Activated CD8-positive, alpha-beta memory T cell treated with anti-CD3 and anti-CD28 coated beads for 24 hours (primary cell): ENCODE measurements around the gene SLK.
A peak's percentile ranks its signal among the peaks of the same experiment; 100 is the strongest.

Source experiments
- DNase-seq: peaks from one replicate; pipeline ENCODE4 v3.0.0-alpha.2; 2020

Gene SLK

DNA sequence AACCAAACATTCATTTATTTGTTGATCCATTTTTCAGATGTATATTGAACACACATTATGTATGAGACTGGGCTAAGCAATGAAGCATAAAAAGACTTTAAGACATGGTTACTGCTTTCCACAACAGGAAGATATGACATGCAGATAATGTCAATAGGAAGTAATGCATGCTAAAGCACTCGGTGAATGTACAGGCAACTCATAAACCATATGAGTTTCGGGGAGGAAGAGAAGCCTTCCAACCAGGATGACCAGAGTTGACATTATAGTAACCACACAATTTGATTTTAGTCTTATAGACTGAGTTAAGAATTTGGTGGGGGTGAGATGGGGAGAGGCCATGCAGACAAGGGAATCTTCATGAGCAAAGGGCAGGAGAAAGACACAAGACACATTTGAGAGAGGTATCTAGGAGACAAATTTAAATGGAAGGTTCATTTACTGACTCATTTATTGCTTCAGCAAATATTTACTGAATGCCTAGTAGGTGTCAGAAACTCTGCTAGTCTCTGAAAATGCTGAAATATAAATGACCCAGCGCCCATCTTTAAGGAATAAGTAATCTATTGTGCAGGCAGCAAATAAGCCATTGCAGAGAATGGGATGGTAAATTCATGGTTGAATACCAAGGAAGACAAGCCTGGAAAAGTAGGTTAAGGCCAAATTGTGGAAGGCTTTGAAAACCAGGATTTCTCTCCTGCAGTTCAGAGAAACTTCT is 19.0 kb upstream of the SLK start:
- no peak for DNase-seq

DNA sequence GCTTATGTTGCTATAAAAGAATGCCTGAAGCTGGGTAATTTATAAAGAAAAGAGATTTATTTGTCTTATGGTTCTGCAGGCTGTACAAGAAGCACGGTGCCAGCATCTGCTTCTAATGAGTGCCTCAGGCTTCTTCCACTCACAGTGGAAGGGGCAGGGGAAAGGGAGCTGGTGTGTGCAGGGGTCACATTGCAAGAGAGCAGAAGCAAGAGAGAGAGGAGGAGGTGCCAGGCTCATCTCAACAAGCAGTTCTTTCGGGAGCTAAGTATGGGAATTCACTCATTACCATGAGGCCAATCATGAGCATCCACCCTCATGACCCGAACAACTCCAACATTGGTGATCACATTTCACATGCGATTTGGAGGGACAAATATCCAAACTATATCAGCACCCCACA is 17.2 kb upstream of the SLK start:
- DNase-seq = no peak

DNA sequence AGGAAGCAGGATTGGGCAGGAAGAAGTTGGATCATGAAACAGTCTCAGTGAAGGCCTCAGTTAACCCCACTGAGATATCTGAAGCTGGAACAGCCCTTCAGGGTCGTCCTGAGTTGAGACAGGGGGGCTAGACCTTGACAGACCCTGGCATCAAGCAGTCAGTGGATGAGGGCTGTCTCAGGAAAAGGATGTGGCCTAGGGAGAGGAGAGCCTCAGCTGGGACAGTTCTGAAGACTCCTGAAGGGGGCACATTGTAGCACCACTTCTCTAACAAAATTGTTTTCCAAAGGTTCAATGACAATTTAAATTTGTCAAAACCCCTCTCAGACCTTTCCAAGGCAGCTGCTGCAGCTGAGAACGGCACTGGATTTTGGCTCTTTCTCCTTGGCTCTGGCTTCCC is 15.8 kb upstream of the SLK start:
- DNase-seq = no peak

DNA sequence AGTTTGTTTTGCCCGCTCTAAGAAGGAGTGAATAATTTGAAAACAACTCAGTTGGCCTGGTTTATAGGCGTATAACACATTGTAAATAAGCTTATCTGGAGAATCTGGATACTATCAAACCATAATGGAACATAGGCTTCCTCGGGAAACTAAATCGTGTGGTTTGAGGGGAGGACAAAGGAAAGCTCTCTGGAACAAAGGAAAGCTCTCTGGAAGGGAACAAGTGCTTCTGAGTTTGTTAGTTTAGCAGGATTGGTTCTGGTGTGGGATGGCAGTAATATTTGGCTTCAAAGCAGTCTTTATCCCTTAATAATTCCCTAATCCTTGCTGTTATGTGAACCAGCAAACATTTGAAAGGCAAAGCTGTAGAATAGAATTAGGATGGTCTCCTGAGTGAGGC is 15.0 kb upstream of the SLK start:
- no peak for DNase-seq

DNA sequence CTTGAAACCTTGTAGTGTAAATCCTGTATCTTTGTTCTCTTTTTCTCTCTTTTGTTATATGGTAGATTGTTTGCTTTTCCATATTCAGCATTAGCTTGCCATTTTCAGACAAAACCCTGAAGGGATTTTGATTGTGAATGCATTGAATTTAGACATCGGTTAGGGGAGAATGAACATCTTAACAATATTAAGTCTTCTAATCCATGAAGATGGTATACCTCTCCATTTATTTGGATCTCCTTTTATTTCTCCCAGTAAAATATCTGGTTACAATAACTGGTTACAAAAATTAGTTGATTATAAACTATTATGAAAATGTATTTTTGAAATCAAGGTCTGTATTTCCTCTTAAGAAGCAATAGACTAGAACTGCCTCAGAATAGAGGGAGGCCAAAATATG is 12.4 kb upstream of the SLK start:
- DNase-seq = no peak

DNA sequence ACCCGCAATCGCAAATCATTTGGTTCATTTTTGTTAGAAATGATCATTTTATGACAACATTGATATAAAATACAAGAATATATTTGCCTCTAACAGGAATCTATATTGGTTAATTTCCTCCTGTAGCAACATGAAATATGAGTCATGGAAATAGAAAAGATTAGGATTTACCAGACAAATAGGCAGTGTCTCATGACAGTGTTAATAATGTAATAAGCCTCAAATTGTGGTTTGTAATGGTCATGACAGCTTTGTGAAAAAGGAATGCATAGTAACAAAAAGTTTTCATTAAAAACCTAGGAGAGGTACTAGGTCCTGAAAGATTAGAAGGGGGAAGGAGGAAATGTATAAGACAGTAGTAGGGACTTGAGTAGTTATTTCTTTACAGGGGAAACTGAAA is 7.9 kb upstream of the SLK start:
- no peak for DNase-seq

DNA sequence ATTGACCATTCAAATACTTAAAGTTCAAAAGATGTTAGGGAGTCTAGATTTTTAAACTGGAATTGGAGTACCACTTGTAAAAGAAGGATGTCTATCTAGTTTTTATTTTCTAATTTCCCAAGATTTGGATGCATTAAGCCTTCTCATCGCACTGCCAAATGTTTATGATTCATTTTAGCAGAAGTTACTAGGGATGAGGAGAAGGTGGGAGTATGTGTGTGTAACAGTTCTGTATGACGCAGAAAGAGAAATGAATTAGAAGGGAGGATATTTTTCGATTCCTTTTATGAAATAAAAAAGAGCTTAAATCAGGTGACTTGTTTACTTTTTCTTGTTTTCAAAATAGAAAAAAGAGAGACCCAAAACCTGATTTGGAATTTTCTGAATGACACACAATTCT is 6.8 kb upstream of the SLK start:
- DNase-seq = no peak

DNA sequence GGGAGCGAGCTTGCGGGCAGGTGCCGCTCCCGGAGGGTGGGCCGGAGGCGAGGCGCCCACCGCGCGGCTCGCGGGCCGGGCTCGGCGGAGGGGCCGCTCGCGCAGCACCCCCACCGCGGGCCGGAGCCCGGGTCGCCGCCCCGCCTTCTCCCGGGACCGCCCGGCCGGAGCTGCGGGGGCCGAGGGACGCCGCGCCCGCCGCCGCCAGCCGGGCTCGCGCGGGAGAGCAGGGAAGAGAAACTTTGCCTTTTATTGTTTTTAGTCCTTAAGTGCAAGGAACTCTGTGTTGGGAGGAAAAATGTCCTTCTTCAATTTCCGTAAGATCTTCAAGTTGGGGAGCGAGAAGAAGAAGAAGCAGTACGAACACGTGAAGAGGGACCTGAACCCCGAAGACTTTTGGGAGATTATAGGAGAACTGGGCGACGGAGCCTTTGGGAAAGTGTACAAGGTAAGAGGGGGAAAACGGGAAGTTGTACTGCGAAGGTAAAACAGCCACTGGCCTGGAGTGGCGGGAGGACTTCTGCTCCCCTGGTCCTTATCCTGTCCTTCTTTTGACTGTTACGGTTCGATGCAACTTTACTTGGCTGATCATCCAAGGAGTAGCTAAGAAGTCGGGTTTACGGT is 620 bp downstream of the SLK start:
- peak; percentile 68 for DNase-seq

DNA sequence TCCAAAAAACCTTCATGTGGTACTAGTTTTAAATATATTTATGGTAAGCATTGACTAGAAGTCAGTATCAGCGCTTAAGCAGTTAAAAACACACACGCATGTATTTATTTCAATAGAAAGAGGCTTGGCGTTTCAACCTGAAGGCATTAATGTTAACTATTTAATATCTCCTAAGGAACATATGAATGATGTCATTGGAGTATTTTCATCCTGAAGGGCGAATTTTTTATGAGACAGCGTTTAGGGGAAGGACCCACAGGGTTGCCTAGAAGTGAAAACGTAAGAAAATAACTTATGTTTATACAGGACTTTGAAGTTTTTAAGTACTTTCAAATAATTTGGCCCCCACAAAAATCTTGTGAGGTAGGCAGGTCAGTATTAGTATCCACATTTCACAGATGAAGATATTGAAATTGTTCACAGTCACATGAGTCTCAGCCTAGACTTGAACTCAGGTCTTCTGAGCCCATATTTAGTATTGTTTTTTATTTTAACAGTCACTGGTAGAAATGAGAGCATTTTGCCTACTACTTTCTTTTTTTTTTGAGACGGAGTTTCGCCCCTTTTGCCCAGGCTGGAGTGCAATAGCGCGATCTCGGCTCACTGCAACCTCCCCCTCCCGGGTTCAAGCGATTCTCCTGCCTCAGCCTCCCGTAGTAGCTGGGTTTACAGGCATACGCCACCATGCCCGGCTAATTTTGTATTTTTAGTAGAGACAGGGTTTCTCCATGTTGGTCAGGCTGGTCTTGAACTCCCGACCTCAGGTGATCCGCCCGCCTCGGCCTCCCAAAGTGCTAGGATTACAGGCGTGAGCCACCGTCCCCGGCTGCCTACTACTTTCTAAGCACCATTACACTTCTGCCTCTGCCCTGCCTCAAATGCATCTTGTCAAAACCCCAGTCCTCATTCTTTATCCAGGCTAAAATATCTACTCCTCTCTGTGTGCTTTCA is 1.8 kb downstream of the SLK start:
- DNase-seq = no peak

DNA sequence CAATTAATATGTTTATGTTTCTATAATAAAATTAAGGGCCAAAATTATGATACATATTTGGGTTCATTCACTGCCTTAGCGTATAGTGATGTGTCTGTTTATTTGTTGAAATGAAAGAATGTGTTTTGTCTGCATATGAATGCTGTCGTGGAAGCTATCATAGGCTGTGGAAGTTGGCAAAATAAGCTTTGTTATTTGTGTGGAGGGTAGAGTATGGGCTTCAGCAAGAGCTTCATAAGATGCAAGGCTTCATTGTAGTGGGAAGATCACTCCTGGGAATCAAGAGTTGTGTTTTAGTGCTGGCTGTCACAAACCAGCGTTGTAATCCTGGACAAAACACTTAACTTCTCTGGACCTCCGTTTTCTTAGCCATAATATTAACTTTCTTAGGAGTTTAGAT is 2.5 kb downstream of the SLK start:
- no peak for DNase-seq

DNA sequence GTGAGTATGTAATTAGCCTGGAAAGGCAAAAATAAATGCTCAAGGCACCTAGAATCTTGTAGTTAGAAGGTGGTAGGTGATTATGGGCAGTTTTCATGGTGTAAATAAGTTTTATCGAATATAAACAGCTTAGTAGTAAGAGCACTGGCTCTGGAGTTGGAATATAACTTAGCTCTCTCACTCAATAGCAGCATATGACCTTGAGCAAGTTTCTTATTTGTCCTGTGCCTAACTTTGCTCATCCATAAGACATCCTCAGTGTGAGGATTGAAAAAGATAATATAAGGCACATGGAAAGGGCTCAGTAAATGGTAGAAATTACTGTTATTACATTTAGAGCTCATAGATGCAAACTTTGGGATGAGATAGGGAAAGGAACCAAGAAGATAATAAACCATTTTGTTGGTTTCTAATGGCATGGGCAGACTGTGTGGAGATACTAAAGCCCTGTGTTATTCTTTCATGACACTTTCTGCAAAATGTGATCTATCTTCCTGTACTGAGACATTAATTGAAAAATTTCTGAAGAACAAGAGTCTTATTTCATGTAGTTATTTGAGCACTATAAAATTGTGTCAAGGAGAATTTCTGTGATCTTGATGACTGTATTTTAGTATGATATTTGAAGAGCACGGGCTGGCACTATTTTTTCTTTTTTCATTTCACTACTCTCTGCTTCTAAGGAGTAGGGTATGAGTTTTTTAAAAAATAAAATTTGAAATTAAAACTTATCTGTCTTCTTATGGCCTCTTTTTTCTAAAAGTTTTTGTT is 3.1 kb downstream of the SLK start:
- no peak for DNase-seq

DNA sequence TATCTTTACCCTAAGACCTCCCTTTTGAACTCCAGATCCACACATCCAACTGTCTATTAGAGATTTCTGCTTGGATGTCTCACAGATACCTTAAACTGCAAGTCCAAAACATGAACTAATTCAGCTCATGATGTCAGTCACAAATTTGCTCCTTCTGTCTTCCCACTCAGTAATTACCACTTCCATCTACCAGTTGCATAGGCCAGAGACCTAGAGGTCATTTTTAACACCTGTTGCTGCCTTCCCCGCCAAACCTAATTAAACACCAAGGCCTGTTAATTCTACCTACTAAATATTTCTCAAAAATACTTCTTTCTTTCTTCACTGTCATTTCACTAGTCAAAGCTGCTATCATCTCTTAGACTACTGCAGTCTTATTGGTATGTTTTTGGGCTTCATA is 8.2 kb downstream of the SLK start:
- DNase-seq = no peak

DNA sequence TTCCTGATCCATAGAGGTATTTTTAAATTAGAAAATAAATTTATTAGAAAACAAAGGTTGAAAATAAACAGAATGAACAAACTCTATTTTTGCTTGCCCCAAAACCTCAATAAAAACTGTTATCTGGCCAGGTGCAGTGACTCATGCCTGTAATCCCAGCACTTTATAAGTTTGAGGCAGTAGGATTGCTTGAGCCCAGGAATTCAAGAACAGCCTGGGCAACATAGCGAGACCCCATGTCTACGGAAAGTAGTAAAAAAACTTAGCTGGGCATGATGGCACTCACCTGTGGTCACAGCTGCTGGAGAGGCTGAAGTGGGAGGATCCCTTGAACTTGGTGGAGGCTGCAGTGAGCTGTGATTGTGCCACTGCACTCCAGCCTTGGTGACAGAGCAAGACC is 10.3 kb downstream of the SLK start:
- DNase-seq = no peak

DNA sequence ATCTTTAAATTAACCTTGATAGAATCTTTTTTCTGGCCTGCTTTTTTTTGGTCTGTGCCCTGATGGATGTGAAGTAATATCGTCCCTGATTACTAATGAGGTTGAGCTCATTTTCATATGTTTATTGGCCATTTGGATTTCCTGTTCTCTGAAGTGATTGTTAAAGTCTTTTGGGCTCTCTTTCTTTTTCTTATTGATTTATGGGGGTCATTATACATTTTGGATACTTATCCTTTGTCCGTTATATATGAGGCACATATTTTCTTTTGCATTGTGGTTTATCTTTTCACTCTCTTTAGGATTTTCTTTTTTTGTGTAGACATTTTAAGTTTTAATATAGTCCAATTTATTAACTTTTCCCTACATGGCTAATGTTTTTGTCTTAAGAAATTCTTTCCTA is 12.6 kb downstream of the SLK start:
- DNase-seq = no peak

DNA sequence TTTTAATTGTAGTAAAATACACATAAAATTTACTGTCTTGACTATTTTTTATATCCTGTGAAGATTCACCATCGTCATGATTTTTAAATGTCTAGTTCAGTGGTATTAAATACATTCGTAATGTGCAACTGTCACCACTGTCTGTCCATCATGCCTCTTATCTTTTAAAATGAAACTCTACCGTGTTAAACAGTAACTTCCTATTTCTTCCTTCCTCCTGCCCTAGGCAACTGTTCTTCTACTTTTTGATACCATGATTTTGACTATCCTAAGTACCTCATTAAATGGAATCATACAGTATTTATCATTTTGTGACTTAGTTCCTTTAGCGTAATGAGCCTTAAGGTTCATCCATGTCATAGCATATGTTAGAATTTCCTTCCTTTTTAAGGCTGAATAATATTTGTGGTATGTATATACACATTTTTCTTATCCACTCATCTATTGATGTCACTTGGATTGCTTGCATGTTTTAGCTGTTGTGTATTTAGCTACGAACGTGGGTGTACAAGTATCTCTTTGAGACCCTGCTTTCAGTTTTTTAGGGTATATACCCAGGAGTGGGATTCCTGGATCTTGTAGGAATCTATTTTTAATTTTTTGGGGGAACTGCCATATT is 13.5 kb downstream of the SLK start:
- no peak for DNase-seq

DNA sequence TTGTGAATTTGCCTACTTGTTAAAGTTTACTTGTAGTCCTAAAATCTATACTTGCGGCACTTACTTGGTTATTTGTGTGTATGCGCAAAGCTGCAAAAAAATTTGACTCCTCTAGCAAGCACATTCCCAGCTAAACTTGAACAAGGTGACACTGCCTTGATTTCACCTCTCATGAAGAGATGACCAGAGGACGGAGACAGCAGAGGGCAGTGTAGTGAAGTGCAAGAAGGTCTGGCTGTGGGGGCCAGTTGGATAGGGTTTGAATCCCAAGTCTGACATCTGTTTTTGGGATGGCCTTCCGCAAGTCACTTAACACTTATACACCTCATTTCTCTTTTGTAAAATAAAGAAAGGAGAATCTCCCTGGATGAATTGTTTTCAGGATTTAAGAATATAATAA is 15.7 kb downstream of the SLK start:
- no peak for DNase-seq

DNA sequence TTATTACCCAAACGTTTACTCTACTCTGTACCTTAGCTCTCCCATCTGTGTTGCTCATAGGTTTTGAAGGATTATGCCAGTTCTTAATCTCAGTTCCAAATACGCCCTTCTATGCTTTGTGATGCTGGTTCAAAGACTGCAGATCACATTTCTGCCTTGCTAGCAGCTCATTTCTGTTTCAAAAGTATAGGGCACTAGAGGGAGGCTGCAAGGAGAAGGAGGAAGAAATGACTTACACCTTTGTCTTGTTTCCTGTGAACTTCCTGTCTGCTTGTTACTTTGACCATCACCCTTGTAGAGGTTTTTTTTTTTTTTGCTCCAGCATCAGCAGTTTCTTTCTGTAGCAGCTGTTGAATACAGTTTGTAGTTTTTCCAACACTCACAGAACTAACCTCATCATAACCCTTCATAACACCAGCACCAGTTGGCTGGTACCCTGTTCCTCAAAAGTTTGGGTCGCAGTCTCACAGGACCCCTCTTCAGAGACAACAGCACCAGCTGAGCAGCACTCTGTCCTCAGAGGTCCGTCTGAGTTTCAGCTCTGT is 16.5 kb downstream of the SLK start:
- no peak for DNase-seq

DNA sequence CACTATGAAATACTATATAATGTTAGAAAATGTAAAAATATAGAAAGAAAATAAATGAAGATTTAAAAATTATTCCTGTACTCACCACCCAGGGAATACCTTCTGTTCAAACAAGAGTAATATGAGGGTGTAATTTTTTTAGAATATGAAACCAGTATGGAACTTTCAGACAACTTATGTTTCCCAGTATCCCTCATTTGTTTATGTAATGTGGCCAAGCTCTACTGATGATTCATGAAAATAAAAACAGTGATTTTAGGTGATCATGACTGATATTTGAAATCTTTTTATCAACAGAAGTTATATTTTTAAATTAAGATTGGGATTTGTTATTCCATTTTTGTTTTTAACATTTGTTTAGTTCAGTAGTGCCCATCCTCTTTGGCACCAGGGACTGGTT is 18.8 kb downstream of the SLK start:
- DNase-seq = no peak

DNA sequence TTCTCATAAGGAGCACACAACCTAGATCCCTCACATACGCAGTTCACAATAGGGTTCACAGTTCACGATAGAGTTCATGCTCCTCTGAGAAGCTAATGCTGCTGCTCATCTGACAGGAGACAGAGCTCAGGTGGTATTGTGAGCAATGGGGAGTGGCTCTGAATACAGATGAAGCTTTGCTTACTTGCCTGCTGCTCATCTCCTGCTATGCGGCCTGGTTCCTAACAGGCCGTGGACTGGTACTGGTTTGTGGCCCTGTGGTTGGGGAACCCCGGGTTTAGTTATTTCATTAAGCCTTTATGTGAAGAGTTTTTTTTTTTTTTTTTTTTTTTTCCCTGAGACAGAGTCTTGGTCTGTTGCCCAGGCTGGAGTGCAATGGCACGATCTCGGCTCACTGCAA is 19.4 kb downstream of the SLK start:
- no peak for DNase-seq

DNA sequence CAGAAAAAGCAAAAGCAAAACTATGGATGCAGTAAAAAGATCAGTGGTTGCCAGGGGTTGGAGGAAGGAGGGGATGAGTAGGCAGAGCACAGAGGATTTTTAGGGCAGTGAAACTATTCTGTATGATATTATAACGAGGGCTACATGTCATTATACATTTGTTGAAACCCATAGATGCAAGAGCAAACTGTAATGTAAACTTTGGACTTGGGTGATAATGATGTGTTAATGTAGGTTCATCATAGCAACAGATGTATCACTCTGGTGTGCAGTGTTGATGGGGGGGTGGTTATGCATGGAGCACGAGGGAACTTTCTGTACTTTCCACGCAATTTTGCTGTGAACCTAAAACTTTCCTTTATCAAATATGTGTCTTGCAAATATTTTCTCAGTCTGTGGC is 23.2 kb downstream of the SLK start:
- DNase-seq = no peak

DNA sequence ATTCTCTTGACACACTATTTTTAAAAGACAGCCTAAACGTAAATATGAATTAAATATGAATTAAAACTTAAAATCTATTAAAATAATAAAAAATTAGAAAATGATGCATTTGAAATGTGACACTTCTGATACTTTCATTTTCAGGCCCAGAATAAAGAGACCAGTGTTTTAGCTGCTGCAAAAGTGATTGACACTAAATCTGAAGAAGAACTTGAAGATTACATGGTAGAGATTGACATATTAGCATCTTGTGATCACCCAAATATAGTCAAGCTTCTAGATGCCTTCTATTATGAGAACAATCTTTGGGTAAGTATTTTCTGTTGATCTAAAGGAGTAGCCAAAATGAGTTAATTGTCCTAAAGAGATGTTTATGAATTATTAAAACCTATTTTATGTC is 23.6 kb downstream of the SLK start:
- no peak for DNase-seq

DNA sequence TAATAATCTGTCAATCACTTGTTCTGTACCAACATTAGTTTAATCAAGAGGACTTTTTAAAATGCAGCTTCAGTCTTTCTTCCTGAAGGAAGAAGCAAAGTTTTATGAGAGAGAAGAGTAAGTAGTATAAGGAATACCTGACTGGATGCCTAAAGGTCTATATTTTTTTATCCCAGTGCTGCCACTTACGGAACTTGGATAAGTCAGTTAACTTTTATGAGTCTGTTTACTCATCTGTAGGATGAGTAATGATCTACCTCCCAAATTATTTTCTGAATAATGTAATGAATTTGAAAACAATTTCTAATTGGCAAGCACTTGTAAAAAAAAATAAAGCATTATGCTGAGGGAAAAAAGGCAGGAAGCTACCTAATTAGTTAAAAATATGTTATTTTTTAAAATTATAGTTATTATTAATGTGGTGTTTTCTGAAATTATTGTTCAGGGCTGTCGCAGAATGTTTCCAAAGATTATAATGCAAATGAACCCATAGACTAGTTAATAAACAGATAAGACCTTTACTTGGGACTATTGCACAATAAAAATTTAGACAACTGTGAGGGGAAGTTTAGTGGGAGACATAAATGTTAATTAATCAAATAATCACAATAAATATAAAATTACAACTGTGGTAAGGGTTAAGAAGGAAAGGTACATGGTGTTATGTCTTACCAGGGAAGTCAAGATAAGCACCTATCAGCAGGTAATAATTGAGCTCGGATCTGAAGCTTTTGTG is 24.6 kb downstream of the SLK start:
- no peak for DNase-seq
